PC-9 (cell line): ENCODE data around the gene EBF4.
"Not testable (repeated sequence)": the region's sequence is repeated elsewhere in the genome, so short reads cannot be mapped to it uniquely, and the experiment has no call there.

Source experiments
- EZH2 ChIP-seq: fragments of 200-600 bp; sonication (generic); IDR thresholded peaks from 2 replicates; pipeline ENCODE4 v1.8.0; 2017; ENCODE audit warnings: antibody characterized with exemption, low read depth
- TF ChIP-seq, protein P1 (sequence below): fragments of 200-600 bp; sonication (generic); conservative IDR thresholded peaks from 2 replicates; pipeline ENCODE4 v1.6.1; 2017; ENCODE audit warnings: mixed run types, antibody characterized with exemption, mild to moderate bottlenecking, moderate library complexity

- TF ChIP-seq, protein P1, sequence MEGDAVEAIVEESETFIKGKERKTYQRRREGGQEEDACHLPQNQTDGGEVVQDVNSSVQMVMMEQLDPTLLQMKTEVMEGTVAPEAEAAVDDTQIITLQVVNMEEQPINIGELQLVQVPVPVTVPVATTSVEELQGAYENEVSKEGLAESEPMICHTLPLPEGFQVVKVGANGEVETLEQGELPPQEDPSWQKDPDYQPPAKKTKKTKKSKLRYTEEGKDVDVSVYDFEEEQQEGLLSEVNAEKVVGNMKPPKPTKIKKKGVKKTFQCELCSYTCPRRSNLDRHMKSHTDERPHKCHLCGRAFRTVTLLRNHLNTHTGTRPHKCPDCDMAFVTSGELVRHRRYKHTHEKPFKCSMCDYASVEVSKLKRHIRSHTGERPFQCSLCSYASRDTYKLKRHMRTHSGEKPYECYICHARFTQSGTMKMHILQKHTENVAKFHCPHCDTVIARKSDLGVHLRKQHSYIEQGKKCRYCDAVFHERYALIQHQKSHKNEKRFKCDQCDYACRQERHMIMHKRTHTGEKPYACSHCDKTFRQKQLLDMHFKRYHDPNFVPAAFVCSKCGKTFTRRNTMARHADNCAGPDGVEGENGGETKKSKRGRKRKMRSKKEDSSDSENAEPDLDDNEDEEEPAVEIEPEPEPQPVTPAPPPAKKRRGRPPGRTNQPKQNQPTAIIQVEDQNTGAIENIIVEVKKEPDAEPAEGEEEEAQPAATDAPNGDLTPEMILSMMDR, result not testable (repeated sequence)
- TF ChIP-seq EZH2, result not testable (repeated sequence)
These were observed 7.8 kb upstream of the EBF4 start for GRCh38 chr20:2684817-2685216.
